Adrenal gland (tissue), 12 donors: ENCODE results near the gene REPS2. TPM values are rescaled to one million over a fixed set of nuclear protein-coding genes. Genes with fewer than 3 reads are reported as not detected.
A peak's percentile ranks its signal among the peaks of the same experiment; 100 is the strongest.

ENCODE experiments used
- DNase-seq, 7 donors: peaks; one replicate each; pipeline ENCODE4 v3.0.0-alpha.2; 2019 to 2020
- H3K27ac ChIP-seq, 5 donors: fragments of 200-600 bp; sonication (generic) in 4 of 5; 1 replicate in 3 of 5; 2 replicates in 2 of 5; pipeline versions ENCODE4 v1.5.1 to v1.8.0; 2016 to 2020; ENCODE audit warnings: mild to moderate bottlenecking in 1 of 5
- H3K27me3 ChIP-seq: fragments of 200-600 bp; 2 replicates; pipeline ENCODE4 v1.8.0; 2021
- H3K36me3 ChIP-seq, 2 donors: fragments of 200-600 bp; replicated peaks in 1 of 2; 1 replicate in 1 of 2; 2 replicates in 1 of 2; pipeline versions ENCODE4 v1.5.1 to v1.8.0; 2018 to 2022
- H3K4me1 ChIP-seq, 2 donors: fragments of 200-600 bp; replicated peaks in 1 of 2; 1 replicate in 1 of 2; 2 replicates in 1 of 2; pipeline versions ENCODE4 v1.5.1 to v1.8.0; 2018 to 2021
- H3K4me3 ChIP-seq, 4 donors: fragments of 200-600 bp; sonication (generic) in 3 of 4; one replicate each; pipeline ENCODE4 v1.5.1; 2016 to 2018
- H3K9me3 ChIP-seq, 3 donors: fragments of 200-600 bp; sonication (generic) in 1 of 3; replicated peaks in 1 of 3; 1 replicate in 2 of 3; 2 replicates in 1 of 3; pipeline versions ENCODE4 v1.5.1 to v1.8.0; 2016 to 2021
- POLR2A ChIP-seq, 2 donors: fragments of 450-650 bp; IDR thresholded peaks; one replicate each; pipeline ENCODE4 v1.6.1; 2017; ENCODE audit warnings: antibody characterized with exemption in 2 of 2, mild to moderate bottlenecking in 2 of 2, moderate library complexity in 1 of 2
- WGBS, 4 donors: extraction: QIAGEN DNeasy Blood & Tissue Kit in 2 of 4; methylation state at CpG; one replicate each; pipeline versions ENCODE4 v1.1.5 to v1.1.7; 2013 to 2017; 5-methylcytosine and 5-hydroxymethylcytosine counted together
- intact Hi-C, 2 donors: fragments of 100-400 bp; cut with DNase I; formaldehyde crosslinking; loops; one replicate each; pipeline versions ENCODE4 v1.14.1 to v1.15.0; 2022 to 2023
- polyA plus RNA-seq, 3 donors: library from polyadenylated mRNA; stranded (reverse); fragments of 200-250 nt in 2 of 3; fragments of 350-450 nt in 1 of 3; fragmentation: Illumina TruSeq in 1 of 3; extraction: RNeasy Lipid Tissue Mini Kit (QIAGEN cat#74804) in 1 of 3; gene quantifications; one replicate each; pipeline ENCODE4 v1.2.3, GENCODE V29; 2013 to 2014
- total RNA-seq, 9 donors: library from RNA; depleted of rRNA in 4 of 9; stranded (reverse); fragments of >200 nt in 4 of 9; fragments of 120-200 nt in 1 of 9; fragmentation: NEBNext Ultra II Directional in 1 of 9; extraction: Animal tissue kit (Norgen Biotek cat#: 25700) in 1 of 9; gene quantifications; one replicate each; pipeline versions ENCODE4 v1.1.0 to v1.2.4, GENCODE V29; 2013 to 2023
- TF ChIP-seq, protein P1 (sequence below), 6 experiments: fragments of 450-650 bp in 4 of 6; fragments of 200-600 bp in 2 of 6; sonication (generic) in 1 of 6; IDR thresholded peaks; 1 replicate in 5 of 6; 2 replicates in 1 of 6; pipeline versions ENCODE4 v1.5.1 to v1.8.0; 2016 to 2021; ENCODE audit warnings: antibody characterized with exemption in 6 of 6, mild to moderate bottlenecking in 2 of 6, moderate library complexity in 1 of 6
- donor health status: healthy with polysubstance abuse.
- donor health status: Bipolar disorder and iron deficiency.
- donor health status: DM: yes; HTN: yes; CAD: no.
- donor health status: DM: no; HTN: no; CAD: no.
- donor health status: DM: no; HTN: no; CAD: no.
- donor health status: DM: yes; HTN: yes; CAD: no.

The REPS2 gene
- total and polyA plus RNA-seq, 12 donors, result 13.9 to 87.0 (median 41.3) TPM

DNA sequence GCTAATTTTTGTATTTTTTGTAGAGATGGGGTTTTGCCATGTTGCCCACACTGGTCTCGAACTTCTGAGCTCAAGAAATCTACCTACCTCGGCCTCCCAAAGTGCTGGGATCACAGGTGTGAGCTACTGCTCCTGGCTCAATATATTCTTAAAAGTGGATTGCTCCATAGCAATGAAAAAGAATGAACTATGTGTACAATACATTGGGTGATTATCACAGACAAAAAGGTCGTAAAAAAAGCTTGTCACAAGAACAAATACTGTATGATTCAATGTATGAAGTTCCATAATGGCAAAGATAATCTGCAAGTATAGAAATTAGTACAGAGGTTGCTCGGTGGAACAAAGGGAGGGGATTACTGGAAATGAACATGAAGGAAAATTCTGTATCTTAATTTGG, 70.7 kb downstream of the REPS2 start:
- no peak overlapping the region for H3K4me3 ChIP-seq
- TF ChIP-seq, protein P1, sequence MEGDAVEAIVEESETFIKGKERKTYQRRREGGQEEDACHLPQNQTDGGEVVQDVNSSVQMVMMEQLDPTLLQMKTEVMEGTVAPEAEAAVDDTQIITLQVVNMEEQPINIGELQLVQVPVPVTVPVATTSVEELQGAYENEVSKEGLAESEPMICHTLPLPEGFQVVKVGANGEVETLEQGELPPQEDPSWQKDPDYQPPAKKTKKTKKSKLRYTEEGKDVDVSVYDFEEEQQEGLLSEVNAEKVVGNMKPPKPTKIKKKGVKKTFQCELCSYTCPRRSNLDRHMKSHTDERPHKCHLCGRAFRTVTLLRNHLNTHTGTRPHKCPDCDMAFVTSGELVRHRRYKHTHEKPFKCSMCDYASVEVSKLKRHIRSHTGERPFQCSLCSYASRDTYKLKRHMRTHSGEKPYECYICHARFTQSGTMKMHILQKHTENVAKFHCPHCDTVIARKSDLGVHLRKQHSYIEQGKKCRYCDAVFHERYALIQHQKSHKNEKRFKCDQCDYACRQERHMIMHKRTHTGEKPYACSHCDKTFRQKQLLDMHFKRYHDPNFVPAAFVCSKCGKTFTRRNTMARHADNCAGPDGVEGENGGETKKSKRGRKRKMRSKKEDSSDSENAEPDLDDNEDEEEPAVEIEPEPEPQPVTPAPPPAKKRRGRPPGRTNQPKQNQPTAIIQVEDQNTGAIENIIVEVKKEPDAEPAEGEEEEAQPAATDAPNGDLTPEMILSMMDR (IDR thresholded peaks at IDR 0.05), result no peak
- no peak for TF ChIP-seq POLR2A (IDR thresholded peaks at IDR 0.05)
- H3K27me3 ChIP-seq, result no peaks in the 10 kb centered on the region
- H3K9me3 ChIP-seq, result no peaks in the 10 kb centered on the region
- intact Hi-C loops, result no loop called here
- H3K4me1 ChIP-seq, result no peaks in the 10 kb centered on the region
- 55 to 98% (median 81%) methylated on average over 4 of the region's 4 CpGs for WGBS, 4 donors
- H3K27ac ChIP-seq, result no peak overlapping the region
- no peaks in the 10 kb centered on the region for H3K36me3 ChIP-seq
- DNase-seq, result no peak

DNA sequence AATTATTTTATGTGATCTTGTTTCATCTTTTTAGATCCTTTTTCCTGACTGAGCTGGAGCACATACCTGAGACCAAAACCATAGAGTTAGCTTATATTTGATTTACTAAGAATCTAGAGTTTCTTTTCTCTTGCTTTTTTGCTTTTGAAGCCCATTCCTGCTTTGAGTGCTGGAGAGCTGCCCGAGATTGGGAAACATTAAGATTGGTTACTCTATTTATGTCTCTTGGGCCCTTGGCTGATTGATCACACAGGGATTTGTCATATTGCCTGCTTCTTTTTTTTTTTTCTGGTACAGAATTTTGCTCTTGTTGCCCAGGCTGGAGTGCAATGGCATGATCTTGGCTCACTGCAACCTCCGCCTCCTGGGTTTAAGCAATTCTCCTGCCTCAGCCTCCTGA, 73.9 kb downstream of the REPS2 start:
- intact Hi-C loops, result no loop called here
- no peaks in the 10 kb centered on the region for H3K36me3 ChIP-seq
- 46 to 62% (median 61%) methylated on average over 2 of the region's 2 CpGs for WGBS, 4 donors
- TF ChIP-seq, protein P1 (IDR thresholded peaks at IDR 0.05), result no peak
- TF ChIP-seq POLR2A (IDR thresholded peaks at IDR 0.05), result no peak
- H3K4me1 ChIP-seq, result no peaks in the 10 kb centered on the region
- H3K27me3 ChIP-seq, result no peaks in the 10 kb centered on the region
- DNase-seq, result peak in 6 of 7 donors; percentile 42 to 72 (median 56)
- H3K4me3 ChIP-seq, result no peak overlapping the region
- peak overlapping the region in 1 of 5 donors; percentile 34 for H3K27ac ChIP-seq
- no peaks in the 10 kb centered on the region for H3K9me3 ChIP-seq

DNA sequence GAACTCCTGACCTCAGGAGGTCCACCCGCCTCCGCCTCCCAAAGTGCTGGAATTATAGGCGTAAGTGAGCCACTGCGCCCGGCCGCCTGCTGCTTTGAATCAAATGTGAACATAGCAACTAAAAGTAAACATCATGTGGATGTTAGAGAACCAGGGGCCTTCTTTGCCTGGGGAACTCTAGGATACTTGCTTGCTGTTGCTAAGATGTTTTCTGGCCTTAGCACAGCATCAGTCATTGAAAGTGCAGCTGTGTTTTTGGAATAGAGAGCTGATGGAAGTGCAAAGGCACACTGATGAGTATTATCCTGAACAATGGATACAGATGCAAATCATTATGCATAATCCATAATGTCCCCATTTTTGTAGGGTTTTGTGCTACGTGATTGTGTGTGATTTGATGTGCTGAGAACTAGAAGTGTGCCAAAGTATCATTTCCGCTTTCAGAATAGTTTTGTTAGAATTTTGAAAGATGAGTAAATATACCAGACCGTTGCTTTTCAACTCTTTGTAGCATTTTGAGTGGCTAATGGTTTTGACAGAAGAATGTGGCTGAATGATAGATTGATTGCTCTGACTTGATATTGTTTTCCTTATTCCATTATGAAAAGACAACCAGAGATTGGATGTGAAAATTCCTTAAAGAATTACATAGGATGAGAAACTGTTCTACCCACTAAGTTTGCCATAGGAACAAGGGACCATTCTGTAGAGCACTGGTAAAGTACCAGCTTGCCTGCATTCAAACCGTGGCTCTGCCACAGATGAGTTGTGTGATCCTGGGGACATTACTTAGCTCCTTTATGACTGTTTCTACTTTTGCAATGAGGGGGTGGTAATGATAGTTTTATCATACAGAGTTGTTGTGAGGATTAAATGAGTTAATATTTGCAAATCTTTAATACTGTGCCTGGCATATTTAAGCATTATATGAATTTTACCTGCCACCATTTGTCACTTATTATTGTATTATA, 74.7 kb downstream of the REPS2 start:
- Histone ChIP-seq H3K36me3 (no peaks in the 10 kb centered on the region), H3K27ac (peak overlapping the region in 1 of 5 donors; percentile 14), H3K27me3 (no peaks in the 10 kb centered on the region), H3K9me3 (no peaks in the 10 kb centered on the region), H3K4me1 (no peaks in the 10 kb centered on the region), H3K4me3 (no peak overlapping the region)
- TF ChIP-seq, protein P1 (IDR thresholded peaks at IDR 0.05), result no peak
- intact Hi-C loops, result no loop called here
- DNase-seq, result no peak
- WGBS, 4 donors, result 76 to 92% (median 85%) methylated on average over 10 of the region's 10 CpGs

DNA sequence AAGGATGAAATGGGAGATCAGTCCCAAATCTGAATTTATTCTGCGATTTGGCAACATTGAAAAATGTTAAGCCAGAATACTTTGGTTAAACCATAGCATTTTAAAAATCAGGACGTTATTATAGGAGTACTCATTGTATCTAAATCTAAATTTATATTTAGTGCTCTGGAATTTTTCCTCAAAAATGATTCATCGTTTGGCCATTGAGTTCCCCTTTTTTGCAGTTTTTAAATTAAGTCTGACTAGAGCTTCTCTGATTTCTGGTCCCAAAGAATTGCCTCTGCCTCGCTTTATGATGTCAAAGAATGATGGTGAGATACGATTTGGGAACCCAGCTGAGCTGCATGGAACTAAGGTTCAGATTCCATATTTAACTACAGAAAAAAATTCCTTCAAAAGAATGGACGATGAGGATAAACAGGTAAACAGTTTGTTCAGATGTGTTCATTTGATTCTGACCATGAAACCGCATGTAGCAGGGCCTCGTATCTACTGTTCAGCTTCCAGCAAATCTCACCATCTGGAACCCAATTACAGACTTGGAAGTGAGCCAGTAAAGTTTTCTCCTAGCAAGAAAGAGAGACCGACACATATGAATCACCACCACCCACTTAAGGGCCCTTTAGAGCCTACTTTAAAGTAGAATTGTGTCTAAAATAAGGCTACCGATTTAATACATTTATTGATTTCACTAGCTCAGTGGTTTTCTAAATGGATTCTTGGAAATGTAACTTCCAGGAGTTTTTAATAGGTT, 75.6 kb downstream of the REPS2 start:
- Histone ChIP-seq H3K9me3 (no peaks in the 10 kb centered on the region), H3K4me1 (no peaks in the 10 kb centered on the region), H3K27me3 (no peaks in the 10 kb centered on the region), H3K27ac (no peak overlapping the region), H3K36me3 (no peaks in the 10 kb centered on the region), H3K4me3 (no peak overlapping the region)
- WGBS, 4 donors, result 55 to 65% (median 59%) methylated on average over 10 of the region's 10 CpGs
- TF ChIP-seq, protein P1 (IDR thresholded peaks at IDR 0.05), result no peak
- no peak for TF ChIP-seq POLR2A (IDR thresholded peaks at IDR 0.05)
- DNase-seq, result peak in 1 of 7 donors; percentile 8
- intact Hi-C loops, result no loop called here
